Astrocyte (in vitro differentiated cells and primary cell): ENCODE results near the gene MDN1. TPM values are rescaled to one million over a fixed set of nuclear protein-coding genes. Genes with fewer than 3 reads are reported as not detected.

Source experiments
- DNase-seq: peaks from one replicate; pipeline ENCODE4 v3.0.0-alpha.2; 2010; ENCODE audit warnings: low read depth
- FAIRE-seq: peaks from 2 replicates; lab custom pipeline; 2011; peaks lifted over from hg19 to GRCh38; lab: Jason Lieb, UNC
- H2AFZ ChIP-seq: 2 replicates; pipeline ENCODE4 v1.6.0; 2012; ENCODE audit warnings: low read depth, low read length, inconsistent platforms
- H3K27ac ChIP-seq: 2 replicates; pipeline ENCODE4 v1.5.1; 2011; ENCODE audit warnings: low read depth, low read length, inconsistent platforms
- H3K27me3 ChIP-seq: 2 replicates; pipeline ENCODE4 v1.6.0; 2011; ENCODE audit warnings: low read length, inconsistent platforms; ENCODE audit not compliant: insufficient read depth
- H3K36me3 ChIP-seq: 2 replicates; pipeline ENCODE4 v1.5.1; 2011; ENCODE audit warnings: low read length, inconsistent platforms; ENCODE audit not compliant: insufficient read depth
- H3K4me1 ChIP-seq: 2 replicates; pipeline ENCODE4 v1.5.1; 2011; ENCODE audit warnings: low read length, inconsistent platforms; ENCODE audit not compliant: insufficient read depth
- H3K4me2 ChIP-seq: 2 replicates; pipeline ENCODE4 v1.6.0; 2012; ENCODE audit warnings: low read length, inconsistent platforms
- H3K4me3 ChIP-seq: 2 replicates; pipeline ENCODE4 v1.5.1; 2011; ENCODE audit warnings: low read depth, mild to moderate bottlenecking, low read length, inconsistent platforms; ENCODE audit not compliant: insufficient read depth
- H3K79me2 ChIP-seq: 2 replicates; pipeline ENCODE4 v1.6.0; 2012; ENCODE audit warnings: mild to moderate bottlenecking, low read length, inconsistent platforms; ENCODE audit not compliant: insufficient read depth
- H3K9ac ChIP-seq: 2 replicates; pipeline ENCODE4 v1.6.0; 2012; ENCODE audit warnings: mild to moderate bottlenecking, low read length, inconsistent platforms
- H3K9me3 ChIP-seq: 2 replicates; pipeline ENCODE4 v1.5.1; 2012; ENCODE audit warnings: low read depth, mild to moderate bottlenecking, low read length, inconsistent platforms; ENCODE audit not compliant: insufficient read depth
- H4K20me1 ChIP-seq: 2 replicates; pipeline ENCODE4 v1.6.0; 2012; ENCODE audit warnings: low read length, inconsistent platforms; ENCODE audit not compliant: insufficient read depth
- H3K27ac Mint-ChIP-seq: one replicate; pipeline ENCODE4 v1.8.0; 2021; ENCODE audit warnings: mild to moderate bottlenecking, mixed read lengths; ENCODE audit not compliant: unreplicated experiment
- H3K27me3 Mint-ChIP-seq: one replicate; pipeline ENCODE4 v1.8.0; 2021; ENCODE audit warnings: low read depth, mixed read lengths; ENCODE audit not compliant: unreplicated experiment
- H3K36me3 Mint-ChIP-seq: one replicate; pipeline ENCODE4 v1.8.0; 2021; ENCODE audit warnings: low read depth, mixed read lengths; ENCODE audit not compliant: unreplicated experiment
- H3K4me1 Mint-ChIP-seq: one replicate; pipeline ENCODE4 v1.8.0; 2021; ENCODE audit warnings: low read depth, mixed read lengths; ENCODE audit not compliant: unreplicated experiment
- H3K4me3 Mint-ChIP-seq: one replicate; pipeline ENCODE4 v1.8.0; 2021; ENCODE audit warnings: mild to moderate bottlenecking, moderate library complexity, mixed read lengths; ENCODE audit not compliant: unreplicated experiment
- H3K9me3 Mint-ChIP-seq: one replicate; pipeline ENCODE4 v1.8.0; 2021; ENCODE audit warnings: mild to moderate bottlenecking, mixed read lengths; ENCODE audit not compliant: unreplicated experiment
- EZH2 ChIP-seq: IDR thresholded peaks from 2 replicates; pipeline ENCODE4 v1.6.1; 2012; ENCODE audit warnings: mild to moderate bottlenecking, low read length, inconsistent platforms; ENCODE audit not compliant: insufficient read depth
- total RNA-seq: library from RNA; stranded (reverse); gene quantifications from 2 replicates; pipeline ENCODE4 v1.2.1, GENCODE V29; 2021
- TF ChIP-seq, protein P1 (sequence below): IDR thresholded peaks from 2 replicates; pipeline ENCODE4 v1.5.1; 2011; ENCODE audit warnings: low read depth, mild to moderate bottlenecking, inconsistent platforms, low read length, moderate library complexity; ENCODE audit not compliant: insufficient read depth

Gene MDN1
- total RNA-seq, 1 donor from 2014 or later, result 35.7 TPM

DNA sequence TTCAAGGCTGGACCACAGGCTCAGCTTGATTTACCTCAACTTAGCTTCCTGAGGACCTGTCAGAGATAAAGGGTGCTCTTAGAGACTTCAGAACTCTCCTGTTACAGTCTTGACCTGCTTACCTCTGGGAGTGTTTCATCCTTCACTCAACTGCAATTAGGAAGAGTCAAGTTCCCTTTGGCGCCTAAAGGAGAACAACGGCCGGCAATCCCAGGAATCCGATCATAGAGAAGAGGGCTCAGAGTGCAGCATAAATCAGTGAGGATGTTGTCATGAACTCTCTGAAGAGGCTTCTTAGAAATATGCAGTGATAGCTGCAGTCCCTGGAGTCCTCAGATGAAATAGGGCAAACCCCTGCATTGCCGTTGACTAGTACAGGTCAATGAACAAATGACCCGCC, 217.4 kb downstream of the MDN1 start:
- FAIRE-seq, result no peak
- H3K4me3 Mint-ChIP-seq, result no peak overlapping the region

DNA sequence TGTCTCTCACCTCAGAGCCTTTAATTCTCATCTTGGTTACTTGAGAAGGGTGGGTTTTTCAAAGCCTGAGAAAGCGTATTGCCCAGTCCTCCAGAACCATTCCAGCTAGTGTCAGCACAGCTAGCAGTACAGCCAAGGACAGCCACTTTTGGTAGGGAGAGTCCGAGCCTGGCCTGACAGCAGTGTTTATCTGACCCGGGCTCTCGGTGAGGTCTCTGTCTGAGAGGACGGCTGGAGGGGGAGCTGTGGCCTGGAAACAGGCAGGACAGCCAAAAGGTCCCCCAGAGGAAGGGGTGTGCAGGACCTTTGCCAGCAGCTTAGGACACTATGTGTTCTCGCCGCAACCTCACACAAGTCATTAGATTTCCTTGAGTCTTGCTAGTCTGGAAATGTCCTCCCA, 219.9 kb downstream of the MDN1 start:
- Mint-ChIP-seq H3K9me3 (peaks cover 2% of the 10 kb centered on the region), H3K27me3 (no peaks in the 10 kb centered on the region)

More for the DNA sequence above, 217.4 kb downstream of the MDN1 start:
- no peak overlapping the region for H3K4me2 ChIP-seq
- no peak for TF ChIP-seq EZH2
- TF ChIP-seq, protein P1, sequence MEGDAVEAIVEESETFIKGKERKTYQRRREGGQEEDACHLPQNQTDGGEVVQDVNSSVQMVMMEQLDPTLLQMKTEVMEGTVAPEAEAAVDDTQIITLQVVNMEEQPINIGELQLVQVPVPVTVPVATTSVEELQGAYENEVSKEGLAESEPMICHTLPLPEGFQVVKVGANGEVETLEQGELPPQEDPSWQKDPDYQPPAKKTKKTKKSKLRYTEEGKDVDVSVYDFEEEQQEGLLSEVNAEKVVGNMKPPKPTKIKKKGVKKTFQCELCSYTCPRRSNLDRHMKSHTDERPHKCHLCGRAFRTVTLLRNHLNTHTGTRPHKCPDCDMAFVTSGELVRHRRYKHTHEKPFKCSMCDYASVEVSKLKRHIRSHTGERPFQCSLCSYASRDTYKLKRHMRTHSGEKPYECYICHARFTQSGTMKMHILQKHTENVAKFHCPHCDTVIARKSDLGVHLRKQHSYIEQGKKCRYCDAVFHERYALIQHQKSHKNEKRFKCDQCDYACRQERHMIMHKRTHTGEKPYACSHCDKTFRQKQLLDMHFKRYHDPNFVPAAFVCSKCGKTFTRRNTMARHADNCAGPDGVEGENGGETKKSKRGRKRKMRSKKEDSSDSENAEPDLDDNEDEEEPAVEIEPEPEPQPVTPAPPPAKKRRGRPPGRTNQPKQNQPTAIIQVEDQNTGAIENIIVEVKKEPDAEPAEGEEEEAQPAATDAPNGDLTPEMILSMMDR, result no peak
- DNase-seq, result no peak
- no peaks in the 10 kb centered on the region for H3K4me1 ChIP-seq
- Mint-ChIP-seq H3K36me3 (peaks cover 3% of the 10 kb centered on the region), H3K27ac (no peak overlapping the region), H3K27me3 (no peaks in the 10 kb centered on the region), H3K4me1 (no peaks in the 10 kb centered on the region), H3K9me3 (peaks cover 2% of the 10 kb centered on the region)
- H3K27me3 ChIP-seq, result no peaks in the 10 kb centered on the region
- no peaks in the 10 kb centered on the region for H3K36me3 ChIP-seq
- H3K79me2 ChIP-seq, result no peaks in the 10 kb centered on the region
- H2AFZ ChIP-seq, result no peak overlapping the region
- no peak overlapping the region for H3K9ac ChIP-seq
- no peaks in the 10 kb centered on the region for H4K20me1 ChIP-seq
- no peaks in the 10 kb centered on the region for H3K9me3 ChIP-seq
- H3K4me3 ChIP-seq, result no peak overlapping the region
- H3K27ac ChIP-seq, result no peak overlapping the region

DNA sequence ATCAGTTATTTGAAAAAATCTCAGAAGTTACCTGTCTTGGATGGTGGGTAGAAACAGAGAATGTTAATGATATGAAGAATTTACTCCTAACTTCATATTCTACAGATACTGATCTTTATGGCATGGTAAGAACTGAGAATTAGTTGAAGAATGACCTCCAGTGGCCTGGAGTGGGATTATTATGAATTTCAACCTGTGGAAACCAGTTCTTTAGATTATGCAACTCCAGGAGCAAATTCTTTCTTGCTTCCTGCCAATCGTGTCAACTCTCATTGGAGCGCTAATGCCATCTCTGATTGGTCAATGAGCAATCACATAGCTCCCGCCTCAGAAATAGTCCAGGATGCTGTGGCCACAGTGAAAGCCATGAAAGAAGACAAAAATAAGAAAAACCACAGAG, 221.6 kb downstream of the MDN1 start:
- H3K36me3 ChIP-seq, result no peaks in the 10 kb centered on the region
- H3K4me1 ChIP-seq, result no peaks in the 10 kb centered on the region
- H4K20me1 ChIP-seq, result no peaks in the 10 kb centered on the region
- no peaks in the 10 kb centered on the region for H3K79me2 ChIP-seq
- H3K4me1 Mint-ChIP-seq, result no peaks in the 10 kb centered on the region
- H3K27me3 Mint-ChIP-seq, result no peaks in the 10 kb centered on the region
- FAIRE-seq (no peak), DNase-seq (peak; percentile 12)
- no peak overlapping the region for H3K27ac Mint-ChIP-seq
- no peak overlapping the region for H3K27ac ChIP-seq
- no peak overlapping the region for H3K4me2 ChIP-seq
- TF ChIP-seq EZH2, result no peak
- TF ChIP-seq, protein P1, result no peak
- H3K9ac ChIP-seq, result no peak overlapping the region
- no peak overlapping the region for H3K4me3 Mint-ChIP-seq
- H3K36me3 Mint-ChIP-seq, result peaks cover 11% of the 10 kb centered on the region
- no peak overlapping the region for H3K4me3 ChIP-seq
- H3K9me3 Mint-ChIP-seq, result peaks cover 2% of the 10 kb centered on the region
- no peaks in the 10 kb centered on the region for H3K9me3 ChIP-seq
- H3K27me3 ChIP-seq, result no peaks in the 10 kb centered on the region
- H2AFZ ChIP-seq, result no peak overlapping the region

More for the DNA sequence above, 219.9 kb downstream of the MDN1 start:
- Histone ChIP-seq H3K4me1 (no peaks in the 10 kb centered on the region), H3K27ac (no peak overlapping the region), H3K79me2 (no peaks in the 10 kb centered on the region), H3K9me3 (no peaks in the 10 kb centered on the region), H4K20me1 (no peaks in the 10 kb centered on the region), H3K4me3 (no peak overlapping the region), H2AFZ (no peak overlapping the region), H3K4me2 (no peak overlapping the region), H3K27me3 (no peaks in the 10 kb centered on the region), H3K9ac (no peak overlapping the region), H3K36me3 (no peaks in the 10 kb centered on the region)
- no peak overlapping the region for H3K4me3 Mint-ChIP-seq
- TF ChIP-seq EZH2, result no peak
- TF ChIP-seq, protein P1, result no peak
- peaks cover 7% of the 10 kb centered on the region for H3K36me3 Mint-ChIP-seq
- H3K4me1 Mint-ChIP-seq, result no peaks in the 10 kb centered on the region
- DNase-seq (no peak), FAIRE-seq (no peak)
- H3K27ac Mint-ChIP-seq, result no peak overlapping the region
